ENCODE data around the gene TTC38. TPM values are rescaled to one million over a fixed set of nuclear protein-coding genes. Genes with fewer than 3 reads are reported as not detected.

The TTC38 gene
- total and polyA plus RNA-seq, 7 donors, result 9.9 to 19.5 (median 13.4) TPM

DNA sequence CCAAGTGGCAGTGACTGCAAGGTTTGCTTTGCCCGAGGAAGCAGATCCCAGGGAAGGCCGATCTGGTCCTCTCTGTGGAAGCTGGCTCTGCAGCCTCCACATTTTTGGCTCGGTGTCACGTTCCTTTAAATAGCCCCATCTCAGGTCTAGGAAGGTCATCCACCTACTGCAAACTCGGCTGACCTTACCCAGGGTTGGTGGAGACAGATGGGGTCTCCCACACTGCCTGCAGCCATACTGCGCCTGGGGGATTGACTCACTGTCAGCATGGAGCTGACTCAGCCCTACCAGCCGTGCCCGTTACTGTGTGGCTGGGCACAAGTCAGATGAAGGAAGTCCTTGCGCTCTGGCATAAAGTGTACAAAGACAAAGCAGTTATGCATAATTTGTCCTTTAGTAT lies 34.6 kb upstream of the TTC38 start:
- peaks cover 0 to 41% of the 10 kb centered on the region in 2 donors for H3K36me3 ChIP-seq (ENCODE audit: insufficient read depth in 1 of 2, low read depth in 1 of 2)
- H3K27ac ChIP-seq, result peak overlapping the region; percentile 66
- ATAC-seq (peak; percentile 93 to 98 (median 96)), DNase-seq (peak; percentile 62 to 85)
- 18 to 27% (median 19%) methylated on average over 9 of the region's 9 CpGs for WGBS, 3 donors
- TF ChIP-seq, protein P1, sequence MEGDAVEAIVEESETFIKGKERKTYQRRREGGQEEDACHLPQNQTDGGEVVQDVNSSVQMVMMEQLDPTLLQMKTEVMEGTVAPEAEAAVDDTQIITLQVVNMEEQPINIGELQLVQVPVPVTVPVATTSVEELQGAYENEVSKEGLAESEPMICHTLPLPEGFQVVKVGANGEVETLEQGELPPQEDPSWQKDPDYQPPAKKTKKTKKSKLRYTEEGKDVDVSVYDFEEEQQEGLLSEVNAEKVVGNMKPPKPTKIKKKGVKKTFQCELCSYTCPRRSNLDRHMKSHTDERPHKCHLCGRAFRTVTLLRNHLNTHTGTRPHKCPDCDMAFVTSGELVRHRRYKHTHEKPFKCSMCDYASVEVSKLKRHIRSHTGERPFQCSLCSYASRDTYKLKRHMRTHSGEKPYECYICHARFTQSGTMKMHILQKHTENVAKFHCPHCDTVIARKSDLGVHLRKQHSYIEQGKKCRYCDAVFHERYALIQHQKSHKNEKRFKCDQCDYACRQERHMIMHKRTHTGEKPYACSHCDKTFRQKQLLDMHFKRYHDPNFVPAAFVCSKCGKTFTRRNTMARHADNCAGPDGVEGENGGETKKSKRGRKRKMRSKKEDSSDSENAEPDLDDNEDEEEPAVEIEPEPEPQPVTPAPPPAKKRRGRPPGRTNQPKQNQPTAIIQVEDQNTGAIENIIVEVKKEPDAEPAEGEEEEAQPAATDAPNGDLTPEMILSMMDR (IDR thresholded peaks at IDR 0.05), result no peak
- intact Hi-C loops (cut with DNase I), result no loop called here
- H3K9me3 ChIP-seq, result no peaks in the 10 kb centered on the region
- H3K27me3 ChIP-seq (ENCODE audit: insufficient read depth in 3 of 3, low read length in 2 of 3), result no peaks in the 10 kb centered on the region
- peaks cover 16% of the 10 kb centered on the region for H3K4me1 ChIP-seq
- H3K4me3 ChIP-seq, result no peak overlapping the region

DNA sequence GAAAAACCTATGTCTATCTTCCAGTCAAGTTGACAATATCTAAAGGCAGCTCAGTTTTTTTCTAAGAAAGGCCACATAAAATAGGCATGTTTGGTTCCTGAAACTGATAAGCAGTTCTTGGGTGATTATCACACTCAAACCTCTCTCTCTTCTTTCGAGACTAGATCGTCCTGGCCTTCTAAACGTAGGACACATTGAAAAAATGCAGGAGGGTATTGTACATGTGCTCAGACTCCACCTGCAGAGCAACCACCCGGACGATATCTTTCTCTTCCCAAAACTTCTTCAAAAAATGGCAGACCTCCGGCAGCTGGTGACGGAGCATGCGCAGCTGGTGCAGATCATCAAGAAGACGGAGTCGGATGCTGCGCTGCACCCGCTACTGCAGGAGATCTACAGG lies 32.8 kb upstream of the TTC38 start:
- H3K9me3 ChIP-seq, result no peaks in the 10 kb centered on the region
- TF ChIP-seq, protein P1 (IDR thresholded peaks at IDR 0.05), result no peak
- ATAC-seq, result no peak
- H3K4me1 ChIP-seq, result peaks cover 17% of the 10 kb centered on the region
- H3K27ac ChIP-seq, result no peak overlapping the region
- no peaks in the 10 kb centered on the region for H3K27me3 ChIP-seq (ENCODE audit: insufficient read depth in 3 of 3, low read length in 2 of 3)
- DNase-seq, result peak in 1 of 2 donors; percentile 28
- H3K36me3 ChIP-seq (ENCODE audit: insufficient read depth in 1 of 2, low read depth in 1 of 2), result peaks cover 0 to 45% of the 10 kb centered on the region in 2 donors
- WGBS, 3 donors, result 90 to 93% (median 91%) methylated on average over 12 of the region's 12 CpGs
- H3K4me3 ChIP-seq, result no peak overlapping the region
- intact Hi-C loops (cut with DNase I), result no loop called here

DNA sequence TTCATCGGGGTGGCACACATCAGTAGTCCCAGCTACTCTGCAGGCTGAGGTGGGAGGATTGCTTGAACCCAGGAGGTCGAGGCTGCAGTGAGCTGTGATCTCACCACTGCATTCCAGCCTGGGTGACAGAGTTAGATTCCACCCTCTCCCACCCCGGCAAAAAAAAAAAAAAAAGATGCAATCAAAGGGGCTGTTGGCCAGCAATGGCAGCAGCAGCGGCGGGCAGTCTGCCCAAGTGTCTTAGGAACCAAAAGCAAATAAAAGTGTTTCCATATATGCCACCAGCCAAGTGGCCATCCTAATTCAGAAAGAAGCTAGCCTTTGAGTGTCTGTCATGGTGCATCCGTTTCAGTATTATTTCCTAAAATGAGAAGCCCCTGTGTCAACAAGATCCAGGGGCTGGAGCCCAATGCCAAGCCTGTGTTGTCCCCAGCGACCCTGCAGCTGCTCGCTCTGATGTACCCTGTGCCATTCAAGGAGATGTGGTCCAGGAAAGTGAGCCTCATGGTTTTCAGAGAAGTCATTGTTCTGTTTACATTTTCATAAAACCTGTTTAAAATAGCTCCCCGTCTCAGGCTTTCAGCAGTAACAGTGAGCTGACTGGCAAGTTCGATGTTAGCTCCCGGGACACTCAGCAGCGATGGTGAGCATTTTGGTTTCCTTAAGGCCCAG lies 30.2 kb upstream of the TTC38 start:
- TF ChIP-seq, protein P1 (IDR thresholded peaks at IDR 0.05), result no peak

DNA sequence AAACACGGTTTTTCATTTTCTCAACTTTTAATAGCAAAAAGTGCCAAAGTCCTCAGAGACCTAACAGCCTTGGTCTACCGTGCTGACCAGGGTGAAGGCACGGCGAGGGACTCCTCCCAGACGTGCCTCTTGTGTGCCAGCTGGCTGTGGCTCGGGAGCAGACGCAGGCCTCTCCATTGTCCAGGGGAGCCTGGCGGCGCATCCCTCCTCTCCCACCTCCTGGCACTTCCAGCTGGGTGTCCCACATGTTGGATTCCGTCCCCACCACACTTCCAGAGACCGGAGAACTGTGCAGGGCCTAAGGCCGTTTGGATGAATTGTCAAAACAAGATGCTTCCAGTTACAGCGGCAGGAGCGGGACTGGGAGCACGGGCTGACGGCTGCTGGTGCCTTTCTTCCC lies 29.3 kb upstream of the TTC38 start:
- H3K4me1 ChIP-seq, result peaks cover 27% of the 10 kb centered on the region
- no peak overlapping the region for H3K4me3 ChIP-seq
- no peaks in the 10 kb centered on the region for H3K9me3 ChIP-seq
- ATAC-seq (peak; percentile 50 to 64 (median 61)), DNase-seq (peak in 1 of 2 donors; percentile 50)
- intact Hi-C loops (cut with DNase I), result no loop called here
- TF ChIP-seq, protein P1 (IDR thresholded peaks at IDR 0.05), result no peak
- no peaks in the 10 kb centered on the region for H3K27me3 ChIP-seq (ENCODE audit: insufficient read depth in 3 of 3, low read length in 2 of 3)
- H3K27ac ChIP-seq, result peak overlapping the region; percentile 30
- WGBS, 3 donors, result 52 to 58% (median 53%) methylated on average over 16 of the region's 16 CpGs
- peaks cover 0 to 50% of the 10 kb centered on the region in 2 donors for H3K36me3 ChIP-seq (ENCODE audit: insufficient read depth in 1 of 2, low read depth in 1 of 2)

More for the DNA sequence above, 30.2 kb upstream of the TTC38 start:
- Histone ChIP-seq H3K9me3 (no peaks in the 10 kb centered on the region), H3K36me3 (ENCODE audit: insufficient read depth in 1 of 2, low read depth in 1 of 2) (peaks cover 0 to 41% of the 10 kb centered on the region in 2 donors), H3K27ac (peak overlapping the region; percentile 30), H3K27me3 (ENCODE audit: insufficient read depth in 3 of 3, low read length in 2 of 3) (no peaks in the 10 kb centered on the region), H3K4me1 (peaks cover 31% of the 10 kb centered on the region), H3K4me3 (no peak overlapping the region)
- ATAC-seq, result no peak
- no peak for DNase-seq
- 26 to 51% (median 36%) methylated on average over 12 of the region's 12 CpGs for WGBS, 3 donors
- intact Hi-C loops (cut with DNase I), result no loop called here
